Measurements from ENCODE around the gene MTMR11. TPM values are rescaled to one million over a fixed set of nuclear protein-coding genes. Genes with fewer than 3 reads are reported as not detected.

The MTMR11 gene
- total and polyA plus RNA-seq, 9 of the 15 experiments (the other 6 are each of a cell fraction or from before 2014, with no cell fraction given), result 0.09 to 1.6 (median 0.51) TPM

GRCh38 chr1:149884433-149885338, 52.0 kb downstream of the MTMR11 start (continued):
- TF ChIP-seq NKRF (IDR thresholded peaks at IDR 0.05; ENCODE audit: borderline replicate concordance) (0 out of 2 replicates have a peak, but pooled peaks have one; percentile 28), C11orf30 (IDR thresholded peaks at IDR 0.05; ENCODE audit: low read depth) (peak; percentile 81), BDP1 (IDR thresholded peaks at IDR 0.05; ENCODE audit: insufficient read depth, insufficient read length) (no peak), ATF4 (CRISPR knock-in tag; IDR thresholded peaks at IDR 0.05) (no peak), PBX2 (CRISPR knock-in tag; IDR thresholded peaks at IDR 0.05; ENCODE audit: low read depth) (no peak), PBX2 (tag; conservative IDR thresholded peaks at IDR 0.05; ENCODE audit: low read depth) (peak; percentile 79), MBD2 (IDR thresholded peaks at IDR 0.05; ENCODE audit: borderline replicate concordance, low read depth) (no peak), ETV6 (IDR thresholded peaks at IDR 0.05; ENCODE audit: borderline replicate concordance in 1 of 2, low read depth in 2 of 2, low read length in 1 of 2) (no peak), ETV6 (CRISPR knock-in tag; IDR thresholded peaks at IDR 0.05; ENCODE audit: borderline replicate concordance) (no peak), ZC3H4 (CRISPR knock-in tag; IDR thresholded peaks at IDR 0.05; ENCODE audit: borderline replicate concordance) (no peak), ZNF280A (IDR thresholded peaks at IDR 0.05; ENCODE audit: low read depth, partially characterized antibody) (no peak), KLF10 (CRISPR knock-in tag; IDR thresholded peaks at IDR 0.05) (0 out of 2 replicates have a peak, but pooled peaks have one; percentile 28), HDAC8 (tag; IDR thresholded peaks at IDR 0.05) (no peak), PATZ1 (CRISPR knock-in tag; IDR thresholded peaks at IDR 0.05; ENCODE audit: borderline replicate concordance) (no peak)

Measured in K562 (cell line).